HG03196 (cell line): ENCODE results near the gene AUTS2.

Experiments
- ATAC-seq: cut with Tn5 transposase; IDR thresholded peaks from one replicate; pipeline ENCODE4 v1.9.1; 2021; ENCODE audit not compliant: unreplicated experiment

The AUTS2 gene

DNA sequence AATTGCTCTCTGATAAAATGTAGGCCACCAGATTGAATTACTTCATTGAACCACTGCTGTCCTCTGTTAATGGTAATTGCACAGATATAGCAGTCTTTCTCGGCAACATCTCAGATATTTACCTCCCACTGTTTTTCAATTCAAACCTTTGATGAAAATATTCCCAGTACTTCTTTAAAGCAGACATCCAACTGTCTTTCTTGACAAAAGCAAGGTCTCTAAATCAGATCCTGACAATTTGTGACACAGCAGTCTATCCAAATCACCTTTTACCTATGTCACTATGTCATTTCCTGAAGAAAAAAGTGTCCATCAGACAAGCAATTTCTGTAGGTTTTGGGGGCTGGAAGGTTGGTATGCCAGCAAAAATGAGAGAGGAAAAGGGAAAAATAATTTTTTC lies 555.7 kb downstream of the AUTS2 start:
- ATAC-seq: no peak

GRCh38 chr7:70154521-70155180 lies 556.4 kb downstream of the AUTS2 start:
- no peak for ATAC-seq

DNA sequence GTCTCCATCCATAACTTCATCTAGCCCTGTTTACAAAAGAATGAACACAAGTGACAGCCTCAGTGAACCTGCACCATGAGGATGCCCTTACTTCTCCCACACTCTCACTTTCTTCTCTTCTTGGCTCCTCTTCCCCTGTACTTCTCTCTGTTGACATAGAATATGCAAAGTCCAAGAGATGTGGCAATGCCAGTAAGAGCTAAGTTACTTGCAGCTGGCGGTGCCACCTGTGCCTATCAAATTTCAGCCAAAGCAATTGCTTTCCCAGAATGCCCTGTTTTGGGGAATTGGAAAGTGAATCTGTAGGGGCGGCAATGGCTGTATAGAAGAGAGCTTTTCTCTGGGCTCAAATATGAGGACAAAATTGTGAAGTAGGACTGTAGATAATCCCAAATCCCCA lies 557.8 kb downstream of the AUTS2 start:
- no peak for ATAC-seq

GRCh38 chr7:70159121-70159520 lies 560.8 kb downstream of the AUTS2 start:
- no peak for ATAC-seq

GRCh38 chr7:70165477-70166170 lies 567.3 kb downstream of the AUTS2 start:
- no peak for ATAC-seq

DNA sequence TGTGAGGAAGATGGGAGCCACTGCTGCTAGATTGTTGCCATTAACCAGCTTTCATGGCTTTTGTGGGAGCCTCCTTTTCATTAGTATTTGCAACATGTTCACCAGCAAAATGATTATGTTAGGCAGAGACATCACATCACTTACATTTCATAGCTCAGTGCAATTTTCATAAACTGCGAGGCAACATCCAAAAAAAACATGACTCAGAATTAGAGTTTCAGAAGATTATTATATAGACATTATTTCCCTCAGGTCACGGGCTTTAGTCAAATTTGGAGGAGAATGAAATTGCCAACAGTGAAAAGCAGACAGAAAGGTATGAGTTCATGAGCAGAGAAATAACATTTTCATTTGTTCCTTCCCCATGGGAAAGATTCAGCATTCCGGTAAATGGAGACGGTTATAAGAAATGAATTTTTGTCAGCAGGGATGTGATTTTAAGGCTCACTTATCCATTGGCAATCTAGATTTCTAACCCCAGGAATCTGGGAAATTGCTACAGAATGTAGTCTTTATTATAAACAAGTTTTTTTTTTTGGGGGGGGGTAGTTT lies 573.2 kb downstream of the AUTS2 start:
- ATAC-seq: no peak

GRCh38 chr7:70177166-70177565 lies 578.9 kb downstream of the AUTS2 start:
- no peak for ATAC-seq

GRCh38 chr7:70178211-70178610 lies 579.9 kb downstream of the AUTS2 start:
- no peak for ATAC-seq

DNA sequence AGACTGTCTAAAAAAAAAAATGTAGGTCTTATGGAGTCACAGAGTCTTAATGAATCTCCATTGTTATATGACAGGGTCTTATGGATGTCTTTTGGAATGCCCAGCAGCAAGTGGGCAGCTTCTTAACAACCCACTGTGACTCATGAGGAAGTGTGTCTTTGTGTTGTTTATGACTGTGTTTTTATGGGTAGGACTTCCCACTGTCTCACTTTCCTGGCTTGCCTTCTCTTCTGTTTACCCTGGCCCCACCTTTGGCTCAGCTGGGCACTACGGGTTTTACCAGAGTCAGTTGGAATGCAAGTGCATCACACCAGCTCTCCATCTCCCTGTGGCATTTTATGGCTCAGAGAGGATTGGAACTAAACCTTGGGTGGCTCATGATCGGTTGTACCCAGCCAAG lies 580.5 kb downstream of the AUTS2 start:
- no peak for ATAC-seq

DNA sequence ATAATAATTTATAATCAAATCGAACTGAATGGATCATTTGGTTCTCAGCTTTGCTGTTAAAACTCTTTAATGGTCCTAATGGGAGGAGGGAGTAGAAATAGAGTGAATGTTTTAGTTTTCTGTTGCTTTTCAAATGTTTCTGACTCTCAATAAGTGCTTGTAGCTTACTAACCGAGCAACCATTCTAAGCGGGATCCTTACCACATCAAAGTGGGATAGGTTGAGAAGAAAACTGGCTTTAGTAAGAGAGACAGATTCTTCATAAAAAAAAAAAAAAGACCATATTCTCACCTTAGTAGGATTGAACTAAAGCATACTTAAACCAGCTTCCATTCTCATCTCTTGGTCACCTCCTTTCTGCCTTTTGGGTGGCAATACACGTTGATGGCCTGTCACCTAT lies 584.2 kb downstream of the AUTS2 start:
- ATAC-seq: no peak

GRCh38 chr7:70183278-70183677 lies 585.0 kb downstream of the AUTS2 start:
- ATAC-seq: no peak

DNA sequence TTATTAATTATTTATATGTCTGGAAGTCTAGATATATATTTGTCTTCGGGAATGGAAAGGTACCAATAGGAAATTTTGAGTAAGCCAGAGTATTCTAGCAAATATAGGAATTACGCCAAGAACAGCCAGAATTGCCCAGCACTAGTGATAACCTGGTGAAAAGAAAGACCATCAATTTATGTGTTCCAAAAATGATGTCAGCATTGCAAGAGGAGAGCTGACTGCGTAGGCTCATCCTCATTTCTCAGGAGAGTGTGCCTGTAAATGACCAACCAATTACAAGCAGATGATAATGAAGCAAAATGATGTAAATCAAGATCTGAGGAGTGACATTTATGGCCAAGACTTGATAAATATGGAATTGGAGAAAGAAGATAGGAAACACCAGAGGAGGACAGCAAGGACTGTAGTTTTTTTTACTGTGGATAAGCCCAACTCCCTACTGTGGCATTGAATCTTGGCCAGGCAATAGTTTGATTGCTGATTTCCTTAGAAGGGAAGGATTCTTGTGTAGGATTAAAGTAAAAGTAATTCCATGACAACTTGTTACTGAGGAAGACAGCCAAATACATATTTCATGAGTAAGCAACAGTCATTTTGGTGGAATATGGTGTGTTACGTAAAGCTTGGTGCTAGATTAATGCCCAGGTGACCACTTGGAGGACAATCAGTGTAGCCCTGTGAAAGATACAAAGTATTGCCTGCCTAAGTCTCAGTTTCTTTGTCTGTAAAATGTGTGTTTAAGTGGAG lies 590.8 kb downstream of the AUTS2 start:
- ATAC-seq: no peak

DNA sequence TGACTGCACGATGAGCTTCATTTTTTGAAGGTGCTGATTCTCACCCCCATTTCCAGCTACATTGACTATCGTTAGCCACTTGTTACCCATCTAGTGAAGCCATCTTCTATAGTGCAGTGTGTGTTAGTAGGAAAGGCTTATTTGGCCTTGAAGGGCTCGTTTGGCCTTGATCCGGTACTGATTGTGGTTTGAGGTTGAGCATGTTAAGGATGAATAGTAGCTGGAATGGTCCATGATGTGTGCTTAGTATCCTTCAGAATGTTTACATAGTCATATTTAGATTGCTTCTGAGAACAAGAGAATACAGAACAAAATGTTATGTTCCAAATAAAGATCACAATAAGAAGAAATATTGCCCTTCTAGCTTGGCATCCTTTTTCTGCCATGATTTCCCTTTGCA lies 591.5 kb downstream of the AUTS2 start:
- no peak for ATAC-seq

DNA sequence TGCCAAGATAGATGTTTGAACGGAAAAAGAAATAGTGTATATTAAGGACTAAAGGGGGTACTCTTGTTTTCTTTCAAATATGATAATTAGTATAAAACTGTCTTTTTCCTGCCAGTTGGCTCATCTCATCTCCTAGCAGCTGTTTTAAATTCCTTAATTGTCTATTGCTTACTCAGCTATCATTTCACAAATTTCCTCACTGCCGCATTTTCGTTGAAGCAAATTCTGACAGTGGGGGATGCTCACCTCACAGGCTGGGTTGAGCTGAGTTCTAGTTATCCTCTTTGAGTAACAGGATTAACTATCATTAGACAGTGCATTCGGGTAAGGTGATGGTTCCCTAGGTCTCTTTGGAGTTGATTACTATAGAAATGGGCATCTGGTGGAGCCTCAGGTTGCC lies 592.0 kb downstream of the AUTS2 start:
- ATAC-seq: no peak

DNA sequence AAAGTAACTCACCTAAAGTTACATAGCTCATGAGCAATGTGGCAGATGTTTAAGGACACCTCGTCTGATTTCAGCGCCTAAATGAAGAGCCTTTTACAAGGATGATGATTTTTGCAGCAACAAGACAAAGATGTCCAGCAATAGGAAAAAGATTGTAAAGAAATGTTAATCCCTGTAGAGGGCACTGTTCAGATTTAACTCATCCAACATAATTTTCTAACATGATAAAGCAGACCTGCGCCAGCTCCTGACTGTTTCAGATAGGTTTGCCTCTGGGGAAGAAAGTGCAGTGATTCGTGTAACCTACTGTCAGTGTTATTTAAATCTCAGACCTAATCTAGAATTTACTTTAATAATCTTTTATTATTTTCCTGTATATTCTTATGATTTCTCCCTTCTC lies 595.2 kb downstream of the AUTS2 start:
- no peak for ATAC-seq

- ATAC-seq: no peak
Observed at GRCh38 chr7:70208236-70209063, 610.2 kb downstream of the AUTS2 start.

DNA sequence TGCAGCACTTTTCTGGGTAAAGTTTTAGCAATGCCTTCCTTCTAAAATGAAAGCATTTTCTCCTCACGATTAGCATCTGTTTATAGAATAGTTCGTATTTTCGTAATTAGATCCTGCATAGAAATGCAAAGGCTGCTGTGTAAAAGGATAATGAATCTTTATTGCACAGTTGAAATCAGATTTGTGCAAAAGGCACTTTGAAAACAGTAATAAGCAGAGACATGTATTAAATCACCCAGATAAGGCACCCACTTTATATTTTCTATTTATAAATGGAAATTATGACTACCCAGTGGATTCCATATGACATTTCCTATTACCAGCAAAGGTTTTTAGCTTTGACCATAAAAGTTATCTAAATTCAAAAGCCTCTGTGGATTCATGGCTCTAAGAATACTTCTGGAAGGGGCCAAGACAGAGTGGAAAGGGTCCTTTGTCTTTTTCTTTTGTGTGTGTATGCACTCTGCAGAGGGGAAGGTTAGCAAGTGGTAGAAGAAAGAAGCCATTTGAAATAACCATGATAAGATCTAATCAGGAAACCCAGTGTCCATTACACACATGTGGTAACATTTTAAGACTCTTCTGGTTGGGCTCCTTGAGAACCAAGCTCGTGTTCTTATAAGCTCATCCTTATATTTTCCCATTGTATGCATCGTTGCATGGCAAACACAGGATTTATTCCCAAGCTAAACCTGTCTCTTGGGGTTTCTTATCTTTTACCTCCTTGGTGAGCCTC lies 612.1 kb downstream of the AUTS2 start:
- ATAC-seq: no peak

DNA sequence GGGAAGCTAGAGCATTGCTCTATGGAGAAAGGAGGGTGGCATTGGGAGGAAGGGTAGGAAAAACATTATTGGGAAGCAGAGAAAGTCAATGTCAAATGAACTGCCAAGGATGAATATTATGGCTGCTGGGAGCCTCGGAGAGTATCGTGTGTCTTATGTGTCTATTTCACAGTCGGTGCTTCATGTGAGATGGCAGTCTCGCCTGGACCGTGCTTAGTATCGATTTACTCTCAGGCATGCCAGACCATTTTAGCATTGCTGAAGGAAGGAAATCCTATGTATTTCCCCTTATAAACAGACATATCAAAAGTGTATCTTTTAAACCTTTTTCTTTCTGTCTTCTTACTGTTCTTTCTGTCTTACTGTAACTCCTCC lies 612.6 kb downstream of the AUTS2 start:
- no peak for ATAC-seq

- no peak for ATAC-seq
Observed at GRCh38 chr7:70212281-70212680, 614.0 kb downstream of the AUTS2 start.

GRCh38 chr7:70214071-70214470 lies 615.8 kb downstream of the AUTS2 start:
- no peak for ATAC-seq
